K562 (cell line): Measurements from ENCODE around the gene C2orf76. TPM values are rescaled to one million over a fixed set of nuclear protein-coding genes. Genes with fewer than 3 reads are reported as not detected.
A peak's percentile ranks its signal among the peaks of the same experiment; 100 is the strongest.
"Not testable (repeated sequence)": the region's sequence is repeated elsewhere in the genome, so short reads cannot be mapped to it uniquely, and the experiment has no call there.

Source experiments
- ATAC-seq: fragments of 200-7000 bp; cut with Tn5 transposase; 3 replicates; pipeline ENCODE4 v1.9.1; 2020; ENCODE audit warnings: moderate library complexity
- BruUV-seq: library from RNA; stranded (reverse); fragments of 400-500 nt; replicated peaks from 2 replicates; lab custom pipeline; 2021; lab: Mats Ljungman, UMichigan
- CTCF ChIA-PET: fragments of 300-600 bp; formaldehyde crosslinking; extraction: SDS; loops from one replicate; lab custom pipeline; 2021; ENCODE audit warnings: low intra/inter-chr PET ratio; lab: Yijun Ruan, JAX
- POLR2A ChIA-PET: fragments of 300-600, 350-650 bp; sonication (Branson Sonifier 250); formaldehyde crosslinking; extraction: SDS; loops from one replicate; lab custom pipeline; 2021; ENCODE audit warnings: antibody characterized with exemption, inconsistent platforms; lab: Yijun Ruan, JAX
- DNase-seq, 4 experiments: peaks; one replicate each; pipeline versions ENCODE4 v3.0.0 to v3.0.0-alpha.2; 2011 to 2018; ENCODE audit warnings: low spot score in 3 of 4, mixed read lengths in 3 of 4; ENCODE audit errors: extremely low read depth in 1 of 4
- FAIRE-seq: peaks from 2 replicates; lab custom pipeline; 2011; peaks lifted over from hg19 to GRCh38; lab: Jason Lieb, UNC
- H2AFZ ChIP-seq: 2 replicates; pipeline ENCODE4 v1.6.0; 2011; ENCODE audit warnings: low read depth, low read length, control low read depth, inconsistent platforms
- H3K27ac ChIP-seq: fragments of 200-600 bp; 3 replicates; pipeline ENCODE4 v1.8.0; 2011; ENCODE audit warnings: low read depth, mild to moderate bottlenecking, control low read depth, inconsistent platforms, low read length, moderate library complexity, mixed read lengths; ENCODE audit errors: extremely low read depth
- H3K27me3 ChIP-seq, 2 experiments: fragments of 300-600 bp in 1 of 2; 2 replicates in 1 of 2; 3 replicates in 1 of 2; pipeline versions ENCODE4 v1.6.0 to v1.8.0; 2011; ENCODE audit warnings: inconsistent platforms in 2 of 2, low read length in 2 of 2, mild to moderate bottlenecking in 1 of 2, mixed read lengths in 1 of 2, moderate library complexity in 1 of 2; ENCODE audit not compliant: control insufficient read depth in 2 of 2, insufficient read depth in 2 of 2
- H3K36me3 ChIP-seq: fragments of 300-600 bp; 3 replicates; pipeline ENCODE4 v1.8.0; 2011; ENCODE audit warnings: mild to moderate bottlenecking, low read length, inconsistent platforms; ENCODE audit not compliant: control insufficient read depth, insufficient read depth
- H3K4me1 ChIP-seq, 2 experiments: fragments of 200-600 bp in 1 of 2; replicated peaks in 1 of 2; 2 replicates in 1 of 2; 3 replicates in 1 of 2; pipeline versions ENCODE4 v1.5.1 to v1.8.0; 2011; ENCODE audit warnings: inconsistent platforms in 2 of 2, low read length in 2 of 2, mild to moderate bottlenecking in 1 of 2, mixed read lengths in 1 of 2, moderate library complexity in 1 of 2; ENCODE audit not compliant: control insufficient read depth in 2 of 2, insufficient read depth in 2 of 2
- H3K4me2 ChIP-seq: 2 replicates; pipeline ENCODE4 v1.6.1; 2011; ENCODE audit warnings: low read length, control low read depth, inconsistent platforms, mixed read lengths; ENCODE audit not compliant: insufficient read depth
- H3K4me3 ChIP-seq: fragments of 200-600 bp; sonication (generic), shearing (Covaris generic); 2 replicates; pipeline ENCODE4 v1.5.1; 2016; ENCODE audit warnings: control low read depth, inconsistent platforms
- H3K79me2 ChIP-seq: fragments of 200-600 bp; 3 replicates; pipeline ENCODE4 v1.8.0; 2011; ENCODE audit warnings: low read length, inconsistent platforms; ENCODE audit not compliant: control insufficient read depth, insufficient read depth
- H3K9ac ChIP-seq, 2 experiments: 2 replicates each; pipeline versions ENCODE4 v1.6.0 to v1.6.1; 2011; ENCODE audit warnings: low read depth in 2 of 2, low read length in 2 of 2, control low read depth in 1 of 2, inconsistent platforms in 1 of 2, mild to moderate bottlenecking in 1 of 2, mixed read lengths in 1 of 2; ENCODE audit not compliant: insufficient read depth in 1 of 2
- H3K9me1 ChIP-seq: one replicate; pipeline ENCODE4 v1.6.0; 2011; ENCODE audit warnings: inconsistent platforms, mild to moderate bottlenecking, low read length, moderate library complexity; ENCODE audit not compliant: control insufficient read depth, insufficient read depth
- H3K9me3 ChIP-seq: replicated peaks from 2 replicates; pipeline ENCODE4 v1.5.1; 2011; ENCODE audit warnings: low read depth, low read length, inconsistent platforms; ENCODE audit not compliant: control insufficient read depth, insufficient read depth
- H4K20me1 ChIP-seq: replicated peaks from 2 replicates; pipeline ENCODE4 v1.6.1; 2011; ENCODE audit warnings: low read length, inconsistent platforms, mixed read lengths; ENCODE audit not compliant: control insufficient read depth, insufficient read depth
- CEBPB ChIP-seq: fragments of 450-650 bp; IDR thresholded peaks from 2 replicates; pipeline ENCODE4 v1.6.1; 2016; ENCODE audit warnings: missing genetic modification characterization, missing compliant biosample characterization
- CEBPG ChIP-seq, 3 experiments: fragments of 200-800 bp in 1 of 3; sonication (Bioruptor generic) in 1 of 3; sonication (generic) in 1 of 3; formaldehyde crosslinking in 1 of 3; IDR thresholded peaks in 2 of 3; conservative IDR thresholded peaks in 1 of 3; 2 replicates each; pipeline versions ENCODE4 v1.6.1 to v1.8.0; 2016 to 2022; ENCODE audit warnings: missing compliant biosample characterization in 2 of 3, missing genetic modification characterization in 2 of 3, mild to moderate bottlenecking in 1 of 3, missing genetic modification reagents in 1 of 3
- ELF1 ChIP-seq: fragments of 200-800 bp; sonication (Bioruptor generic); IDR thresholded peaks from 2 replicates; pipeline ENCODE4 v1.6.1; 2016; ENCODE audit warnings: missing genetic modification characterization, missing compliant biosample characterization
- ESRRA ChIP-seq: fragments of 450-650 bp; IDR thresholded peaks from 2 replicates; pipeline ENCODE4 v1.6.1; 2014; ENCODE audit warnings: low read depth, mild to moderate bottlenecking, moderate library complexity, borderline replicate concordance
- ZNF134 ChIP-seq: fragments of 250-450 bp; sonication (Bioruptor Pico); conservative IDR thresholded peaks from 2 replicates; pipeline ENCODE4 v1.4.0; 2020
- ZNF253 ChIP-seq: fragments of 250-450 bp; sonication (Bioruptor Pico); conservative IDR thresholded peaks from 2 replicates; pipeline ENCODE4 v1.6.1; 2021; ENCODE audit warnings: mild to moderate bottlenecking
- ZNF316 ChIP-seq: fragments of 450-650 bp; IDR thresholded peaks from 2 replicates; pipeline ENCODE4 v1.6.1; 2016
- WGBS: fragments of 100-300 bp; shearing (Covaris generic); methylation state at CpG from one replicate; pipeline ENCODE4 v1.1.6; 2016; ENCODE audit warnings: low coverage, mixed read lengths; ENCODE audit not compliant: insufficient coverage; ENCODE audit errors: missing lambda C conversion rate; 5-methylcytosine and 5-hydroxymethylcytosine counted together
- in situ Hi-C: fragments of 300-500 bp; cut with MboI; formaldehyde crosslinking; loops from 4 replicates; pipeline ENCODE4 v1.15.0; 2018; ENCODE audit warnings: inconsistent platforms, mixed read lengths
- intact Hi-C: fragments of 100-400 bp; cut with micrococcal nuclease; formaldehyde crosslinking; loops from 2 replicates; pipeline ENCODE4 v1.14.2; 2022
- polyA plus RNA-seq, 8 experiments: library from polyadenylated mRNA; depleted of rRNA in 4 of 8; stranded (reverse) in 5 of 8; unstranded in 3 of 8; fragments of >200 nt; fragmentation: Nextera tagmentation in 2 of 8; fragmentation: Illumina TruSeq in 1 of 8; extraction: Ambion mirVana in 2 of 8; extraction: Trizol in 1 of 8; gene quantifications; 2 replicates each; pipeline versions ENCODE4 v1.2.1 to v1.2.3, GENCODE V29; 2011 to 2014; ENCODE audit warnings: inconsistent platforms in 1 of 8, missing spikeins in 1 of 8
- total RNA-seq, 7 experiments: library from RNA; depleted of rRNA in 6 of 7; stranded (reverse); fragments of >200 nt in 6 of 7; fragmentation: Illumina TruSeq in 2 of 7; extraction: Trizol in 2 of 7; gene quantifications; 2 replicates each; pipeline versions ENCODE4 v1.2.1 to v1.2.3, GENCODE V29; 2011 to 2021; ENCODE audit warnings: low replicate concordance in 1 of 7

The C2orf76 gene
- total and polyA plus RNA-seq, 9 of the 15 experiments (the other 6 are each of a cell fraction or from before 2014, with no cell fraction given), result 4.8 to 26.2 (median 14.5) TPM

DNA sequence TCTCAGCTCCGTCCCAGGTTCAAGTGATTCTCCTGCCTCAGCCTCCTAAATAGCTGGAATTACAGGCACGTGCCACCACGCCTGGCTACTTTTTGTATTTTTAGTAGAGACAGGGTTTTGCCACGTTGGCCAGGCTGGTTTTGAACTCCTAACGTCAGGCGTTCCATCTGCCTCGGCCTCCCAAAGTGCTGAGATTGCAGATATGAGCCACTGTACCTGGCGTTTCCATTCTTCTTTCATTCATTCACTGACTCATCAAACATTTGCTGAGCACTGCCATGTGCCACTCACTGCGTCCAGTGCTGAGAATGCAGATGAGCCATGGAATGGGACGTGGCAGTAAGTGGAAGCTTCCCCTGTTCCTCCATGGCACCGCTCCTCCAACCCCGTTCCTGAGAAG lies 37.0 kb upstream of the C2orf76 start:
- intact Hi-C loops, result loop anchor here (5.0 kb wide), 1 partner anchor 91 kb away; no protein-coding TSS in a partner anchor
- not testable (repeated sequence) for H3K4me2 ChIP-seq, H3K4me1 ChIP-seq, H3K36me3 ChIP-seq, ATAC-seq, H3K27ac ChIP-seq, FAIRE-seq, H3K79me2 ChIP-seq, DNase-seq, H3K4me3 ChIP-seq, H2AFZ ChIP-seq, H4K20me1 ChIP-seq, H3K9ac ChIP-seq
- WGBS, result 1% methylated on average over 12 of the region's 12 CpGs
- in situ Hi-C loops, result loop anchor here (10.0 kb wide), 1 partner anchor 261 kb away; no protein-coding TSS in a partner anchor
- POLR2A ChIA-PET, result interaction anchor here (1.1 to 1.4 kb wide), 2 partner anchors 9 to 14 kb away, joined by 3 read pairs; no protein-coding TSS in a partner anchor
- peak; percentile 23; the same call in 1 of the 2 replicates for TF ChIP-seq ZNF316
- TF ChIP-seq, all 486 proteins: peak for 1; not testable (repeated sequence) for 485
- H3K9me3 ChIP-seq, H3K9me1 ChIP-seq, BruUV-seq, CTCF ChIA-PET: not testable (repeated sequence)
- H3K27me3 ChIP-seq, result peaks cover 8 to 45% of the 10 kb centered on the region in 2 experiments

DNA sequence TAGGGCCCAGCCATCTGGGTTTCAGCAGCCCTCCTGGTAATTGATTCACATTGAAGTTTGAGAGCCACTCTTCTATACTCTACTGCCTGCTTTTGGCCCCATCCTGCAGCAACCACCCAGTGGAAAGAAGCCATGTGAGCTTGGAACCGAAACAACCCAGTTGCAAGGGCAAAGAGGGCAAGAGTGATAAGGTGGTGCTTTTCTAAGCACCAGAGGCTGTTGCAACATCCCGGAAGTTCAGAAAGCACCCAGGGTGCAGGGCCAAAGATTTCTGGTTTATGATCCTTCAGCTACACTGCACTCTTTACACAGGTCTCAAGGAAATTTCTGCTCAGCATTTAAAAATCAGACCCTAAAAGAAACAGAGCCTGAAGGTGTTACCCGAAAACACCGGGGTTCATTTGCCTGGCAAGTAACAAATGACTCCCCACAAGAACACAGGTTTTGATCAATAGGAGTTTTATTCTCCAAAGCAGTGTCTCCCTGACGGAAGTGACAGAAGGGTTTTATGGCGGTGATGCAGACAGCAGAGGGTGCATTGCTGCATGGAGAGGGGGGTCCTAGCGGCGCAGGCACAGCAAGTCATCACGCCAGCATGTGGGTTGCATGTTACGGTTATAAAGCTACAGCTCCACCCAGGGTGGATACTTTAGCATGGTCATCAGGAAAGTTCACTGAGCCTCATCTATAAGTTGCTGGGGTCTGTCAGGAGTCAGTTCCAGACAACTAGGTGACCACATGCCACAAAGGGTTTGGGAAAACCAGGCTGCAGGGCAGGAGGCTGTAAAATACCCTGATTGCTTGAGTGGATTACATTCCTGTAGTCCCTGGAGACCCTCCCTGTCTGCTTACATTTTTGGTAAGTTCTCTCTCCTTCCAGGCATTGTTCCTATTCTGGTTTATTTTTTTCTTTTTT lies 36.3 kb upstream of the C2orf76 start:
- BruUV-seq, result no TSS peak
- no peaks in the 10 kb centered on the region for H4K20me1 ChIP-seq
- no peak overlapping the region for H3K27ac ChIP-seq
- ATAC-seq, result no peak
- H3K9ac ChIP-seq, result no peak overlapping the region
- peaks cover 10 to 52% of the 10 kb centered on the region in 2 experiments for H3K27me3 ChIP-seq
- CTCF ChIA-PET, result no interaction called here
- H3K4me2 ChIP-seq, result no peak overlapping the region
- POLR2A ChIA-PET, result interaction anchor here (0.7 kb wide), 1 partner anchor 43 kb away, joined by 4 read pairs; no protein-coding TSS in a partner anchor
- H3K79me2 ChIP-seq, result no peaks in the 10 kb centered on the region
- H3K9me1 ChIP-seq, result no peaks in the 10 kb centered on the region
- no peaks in the 10 kb centered on the region; a peak in 1 of 5 replicates for H3K4me1 ChIP-seq
- no peaks in the 10 kb centered on the region for H3K36me3 ChIP-seq
- in situ Hi-C loops, result loop anchor here (10.0 kb wide), 1 partner anchor 262 kb away; no protein-coding TSS in a partner anchor
- intact Hi-C loops, result loop anchor here (5.0 kb wide), 1 partner anchor 91 kb away; no protein-coding TSS in a partner anchor
- no peak overlapping the region for H3K4me3 ChIP-seq
- WGBS, result 2% methylated on average over 10 of the region's 10 CpGs
- DNase-seq, result no peak
- H3K9me3 ChIP-seq, result no peaks in the 10 kb centered on the region
- FAIRE-seq, result no peak
- H2AFZ ChIP-seq, result no peak overlapping the region
- no peak for TF ChIP-seq CEBPG (CRISPR knock-in tag; IDR thresholded peaks at IDR 0.05)
- peak; percentile 78 to 91 for TF ChIP-seq CEBPG (tag; conservative IDR thresholded peaks at IDR 0.05 in 1 of 2, IDR thresholded peaks at IDR 0.05 in 1 of 2)
- peak; percentile 74 for TF ChIP-seq ELF1 (tag)
- no peak for TF ChIP-seq ZNF253
- TF ChIP-seq CEBPB (tag), result peak; percentile 92
- peak; percentile 76 for TF ChIP-seq ZNF134 (CRISPR knock-in tag)
- TF ChIP-seq ESRRA, result peak; percentile 46; the same call in 1 of the 2 replicates
